DMS114 treated with DMSO at 0.1 percent for 48 hours (cell line): ENCODE results near the gene SIM2.
A peak's percentile ranks its signal among the peaks of the same experiment; 100 is the strongest.

Source experiments
- DNase-seq: peaks from one replicate; lab custom pipeline; 2025; ENCODE audit not compliant: unreplicated experiment; lab: John Stamatoyannopoulos, UW

The SIM2 gene

GRCh38 chr21:36733857-36734256 lies 34.9 kb downstream of the SIM2 start:
- no peak for DNase-seq

GRCh38 chr21:36734367-36735200 lies 35.7 kb downstream of the SIM2 start:
- DNase-seq: no peak

GRCh38 chr21:36735201-36735515 lies 36.2 kb downstream of the SIM2 start:
- DNase-seq: no peak

GRCh38 chr21:36735724-36736320 lies 36.9 kb downstream of the SIM2 start:
- DNase-seq: no peak

- DNase-seq: no peak
These were observed 39.7 kb downstream of the SIM2 start for GRCh38 chr21:36738489-36739126.

GRCh38 chr21:36741506-36741905 lies 42.6 kb downstream of the SIM2 start:
- no peak for DNase-seq

GRCh38 chr21:36743008-36743407 lies 44.1 kb downstream of the SIM2 start:
- DNase-seq: no peak

- no peak for DNase-seq
These were observed 44.5 kb downstream of the SIM2 start for GRCh38 chr21:36743446-36743845.

GRCh38 chr21:36744190-36744559 lies 45.3 kb downstream of the SIM2 start:
- DNase-seq: no peak

- DNase-seq: no peak
These were observed 45.8 kb downstream of the SIM2 start for GRCh38 chr21:36744560-36745231.

GRCh38 chr21:36745459-36745858 lies 46.5 kb downstream of the SIM2 start:
- no peak for DNase-seq

GRCh38 chr21:36747041-36747814 lies 48.3 kb downstream of the SIM2 start:
- DNase-seq: no peak

- peak; percentile 11 for DNase-seq
These were observed 49.0 kb downstream of the SIM2 start for GRCh38 chr21:36747815-36748383.

GRCh38 chr21:36749935-36750575 lies 51.1 kb downstream of the SIM2 start:
- DNase-seq: no peak

- DNase-seq: no peak
These were observed 51.7 kb downstream of the SIM2 start for GRCh38 chr21:36750576-36750959.

GRCh38 chr21:36751383-36751782 lies 52.5 kb downstream of the SIM2 start:
- DNase-seq: no peak

GRCh38 chr21:36753556-36753955 lies 54.6 kb downstream of the SIM2 start:
- no peak for DNase-seq

- DNase-seq: no peak
These were observed 55.5 kb downstream of the SIM2 start for GRCh38 chr21:36754241-36754898.

GRCh38 chr21:36756527-36756926 lies 57.6 kb downstream of the SIM2 start:
- DNase-seq: no peak

- no peak for DNase-seq
These were observed 58.3 kb downstream of the SIM2 start for GRCh38 chr21:36757196-36757595.
